Smooth muscle cell (in vitro differentiated cells): ENCODE measurements around the gene ARL16. TPM values are rescaled to one million over a fixed set of nuclear protein-coding genes. Genes with fewer than 3 reads are reported as not detected.

ENCODE experiments used
- DNase-seq: peaks from one replicate; lab custom pipeline; 2025; ENCODE audit not compliant: unreplicated experiment; lab: John Stamatoyannopoulos, UW
- H2AFZ ChIP-seq: fragments of 200-600 bp; sonication (generic); 2 replicates; pipeline ENCODE4 v1.6.0; 2016; ENCODE audit warnings: antibody characterized with exemption, low read depth, mild to moderate bottlenecking
- H3F3A ChIP-seq: fragments of 200-600 bp; sonication (generic); 2 replicates; pipeline ENCODE4 v1.6.0; 2017; ENCODE audit warnings: antibody characterized with exemption, low read depth
- H3K27ac ChIP-seq: fragments of 200-600 bp; sonication (generic); 2 replicates; pipeline ENCODE4 v1.5.1; 2016; ENCODE audit warnings: low read depth, mild to moderate bottlenecking
- H3K27me3 ChIP-seq: fragments of 200-600 bp; sonication (generic); 2 replicates; pipeline ENCODE4 v1.6.1; 2016; ENCODE audit warnings: low read depth, mild to moderate bottlenecking
- H3K36me3 ChIP-seq: fragments of 200-600 bp; sonication (generic); 2 replicates; pipeline ENCODE4 v1.5.1; 2016; ENCODE audit warnings: low read depth
- H3K4me1 ChIP-seq: fragments of 200-600 bp; sonication (generic); 2 replicates; pipeline ENCODE4 v1.5.1; 2016; ENCODE audit warnings: low read depth
- H3K4me2 ChIP-seq: fragments of 200-600 bp; sonication (generic); 2 replicates; pipeline ENCODE4 v1.6.0; 2016; ENCODE audit warnings: mild to moderate bottlenecking
- H3K4me3 ChIP-seq: fragments of 200-600 bp; sonication (generic); 2 replicates; pipeline ENCODE4 v1.5.1; 2016; ENCODE audit warnings: mild to moderate bottlenecking
- H3K79me2 ChIP-seq: fragments of 200-600 bp; sonication (generic); 2 replicates; pipeline ENCODE4 v1.6.0; 2016; ENCODE audit warnings: low read depth, mild to moderate bottlenecking
- H3K9ac ChIP-seq: fragments of 200-600 bp; sonication (generic); 2 replicates; pipeline ENCODE4 v1.6.0; 2016; ENCODE audit warnings: low read depth
- H3K9me3 ChIP-seq: fragments of 200-600 bp; sonication (generic); replicated peaks from 2 replicates; pipeline ENCODE4 v1.5.1; 2016; ENCODE audit warnings: low read depth
- H4K20me1 ChIP-seq: fragments of 200-600 bp; sonication (generic); 2 replicates; pipeline ENCODE4 v1.6.0; 2016; ENCODE audit warnings: low read depth
- WGBS: methylation state at CpG from one replicate; pipeline ENCODE4 v1.1.7; 2016; ENCODE audit warnings: low lambda C conversion rate; 5-methylcytosine and 5-hydroxymethylcytosine counted together
- polyA plus RNA-seq: library from polyadenylated mRNA; unstranded; fragments of >200 nt; fragmentation: Nextera tagmentation; extraction: Ambion mirVana; gene quantifications from 2 replicates; pipeline ENCODE4 v1.2.1, GENCODE V29; 2016
- total RNA-seq: library from RNA; depleted of rRNA; stranded (reverse); fragments of >200 nt; gene quantifications from 2 replicates; pipeline ENCODE4 v1.2.3, GENCODE V29; 2014
- TF ChIP-seq, protein P1 (sequence below): fragments of 200-600 bp; sonication (generic); IDR thresholded peaks from 2 replicates; pipeline ENCODE4 v1.5.1; 2017; ENCODE audit warnings: borderline replicate concordance, mild to moderate bottlenecking, antibody characterized with exemption; ENCODE audit not compliant: insufficient read depth, poor library complexity, severe bottlenecking

The ARL16 gene
- total and polyA plus RNA-seq, 2 experiments from 2014 or later: 22.3 to 62.1 TPM

DNA sequence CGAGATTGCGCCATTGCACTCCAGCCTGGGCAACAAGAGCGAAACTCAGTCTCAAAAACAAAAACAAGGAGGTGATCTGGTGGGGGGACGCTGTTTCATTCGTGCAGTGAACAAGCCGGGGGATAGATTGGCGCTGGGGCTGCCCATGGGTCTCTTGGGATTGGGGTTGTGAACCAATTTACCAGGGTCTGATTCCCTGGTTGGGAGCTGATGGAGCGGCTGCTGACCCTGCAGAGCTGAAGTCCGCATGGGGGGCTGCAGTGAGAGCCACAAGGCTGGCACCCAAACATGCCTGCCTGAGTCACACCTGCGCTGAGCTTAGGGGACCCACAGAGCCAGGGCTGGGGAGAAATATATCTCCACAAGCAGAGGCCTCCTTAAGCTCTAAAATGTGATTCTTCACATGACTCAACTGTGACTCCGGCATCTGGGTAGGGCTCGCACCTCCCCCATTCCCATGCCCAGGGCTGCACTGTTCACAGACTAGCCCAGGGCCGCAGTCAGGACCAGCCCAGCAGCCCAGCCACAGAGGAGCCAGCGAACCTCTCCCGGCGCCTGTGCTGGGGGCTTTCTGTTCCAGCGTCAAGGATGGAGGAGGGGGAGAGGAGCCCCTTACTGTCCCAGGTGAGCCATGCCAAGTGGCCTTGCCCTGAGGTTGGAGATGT lies 41.6 kb downstream of the ARL16 start:
- H3K27me3 ChIP-seq: peaks cover 3% of the 10 kb centered on the region
- H3K9ac ChIP-seq: peak overlapping the region; percentile 22
- TF ChIP-seq, protein P1, sequence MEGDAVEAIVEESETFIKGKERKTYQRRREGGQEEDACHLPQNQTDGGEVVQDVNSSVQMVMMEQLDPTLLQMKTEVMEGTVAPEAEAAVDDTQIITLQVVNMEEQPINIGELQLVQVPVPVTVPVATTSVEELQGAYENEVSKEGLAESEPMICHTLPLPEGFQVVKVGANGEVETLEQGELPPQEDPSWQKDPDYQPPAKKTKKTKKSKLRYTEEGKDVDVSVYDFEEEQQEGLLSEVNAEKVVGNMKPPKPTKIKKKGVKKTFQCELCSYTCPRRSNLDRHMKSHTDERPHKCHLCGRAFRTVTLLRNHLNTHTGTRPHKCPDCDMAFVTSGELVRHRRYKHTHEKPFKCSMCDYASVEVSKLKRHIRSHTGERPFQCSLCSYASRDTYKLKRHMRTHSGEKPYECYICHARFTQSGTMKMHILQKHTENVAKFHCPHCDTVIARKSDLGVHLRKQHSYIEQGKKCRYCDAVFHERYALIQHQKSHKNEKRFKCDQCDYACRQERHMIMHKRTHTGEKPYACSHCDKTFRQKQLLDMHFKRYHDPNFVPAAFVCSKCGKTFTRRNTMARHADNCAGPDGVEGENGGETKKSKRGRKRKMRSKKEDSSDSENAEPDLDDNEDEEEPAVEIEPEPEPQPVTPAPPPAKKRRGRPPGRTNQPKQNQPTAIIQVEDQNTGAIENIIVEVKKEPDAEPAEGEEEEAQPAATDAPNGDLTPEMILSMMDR: no peak
- no peak overlapping the region for H3K4me3 ChIP-seq
- H3F3A ChIP-seq: no peaks in the 10 kb centered on the region
- peak overlapping the region; percentile 77 for H2AFZ ChIP-seq
- peak; percentile 10 for DNase-seq
- H3K9me3 ChIP-seq: no peaks in the 10 kb centered on the region
- no peaks in the 10 kb centered on the region for H3K36me3 ChIP-seq
- H3K4me1 ChIP-seq: peaks cover 7% of the 10 kb centered on the region
- H3K4me2 ChIP-seq: peak overlapping the region; percentile 75
- H3K27ac ChIP-seq: peak overlapping the region; percentile 53
- 63% methylated on average over 17 of the region's 17 CpGs for WGBS
- H4K20me1 ChIP-seq: no peaks in the 10 kb centered on the region
- no peaks in the 10 kb centered on the region for H3K79me2 ChIP-seq

DNA sequence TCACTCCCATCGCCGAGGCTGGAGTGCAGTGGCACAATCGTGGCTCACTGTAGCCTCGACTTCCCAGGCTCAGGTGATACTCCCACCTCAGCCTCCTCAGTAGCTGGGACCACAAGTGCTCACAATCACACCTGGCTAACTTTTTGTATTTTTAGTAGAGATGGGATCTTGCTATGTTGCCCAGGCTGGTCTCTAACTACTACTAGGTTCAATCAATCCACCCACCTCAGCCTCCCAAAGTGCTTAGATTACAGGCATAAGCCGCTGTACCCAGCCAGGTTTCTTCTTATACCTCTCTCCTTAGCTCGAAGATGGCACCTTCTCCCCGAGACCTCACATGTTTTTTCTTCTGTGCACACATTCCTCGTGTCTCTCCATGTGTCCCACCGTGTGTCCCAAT lies 43.6 kb downstream of the ARL16 start:
- Histone ChIP-seq H3K9me3 (no peaks in the 10 kb centered on the region), H3K4me2 (no peak overlapping the region), H3K4me3 (no peak overlapping the region), H2AFZ (no peak overlapping the region), H3K36me3 (no peaks in the 10 kb centered on the region), H3K27me3 (no peaks in the 10 kb centered on the region), H3K9ac (no peak overlapping the region), H3K4me1 (peaks cover 17% of the 10 kb centered on the region), H3K79me2 (peaks cover 17% of the 10 kb centered on the region), H3F3A (peaks cover 4% of the 10 kb centered on the region), H4K20me1 (peaks cover 16% of the 10 kb centered on the region), H3K27ac (no peak overlapping the region)
- WGBS: 96% methylated on average over 9 of the region's 9 CpGs
- TF ChIP-seq, protein P1: no peak
- DNase-seq: no peak

DNA sequence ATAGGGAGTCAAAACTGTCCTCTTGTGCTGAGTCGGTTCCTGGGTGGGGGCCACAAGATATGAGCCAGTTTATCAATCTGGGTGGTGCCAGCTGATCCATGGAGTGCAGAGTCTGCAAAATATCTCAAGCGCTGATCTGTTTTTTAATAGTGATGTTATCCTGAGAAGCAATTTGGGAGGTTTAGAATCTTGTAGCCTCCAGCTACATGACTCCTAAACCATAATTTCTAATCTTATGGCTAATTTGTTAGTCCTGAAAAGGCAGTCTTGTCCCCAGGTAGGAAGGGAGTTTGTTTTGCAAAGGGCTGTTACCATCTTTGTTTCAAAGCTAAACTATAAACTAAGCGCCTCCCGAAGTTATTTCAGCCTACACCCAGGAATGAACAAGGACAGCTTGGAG lies 44.9 kb downstream of the ARL16 start:
- TF ChIP-seq, protein P1: no peak

More for the DNA sequence above, 44.9 kb downstream of the ARL16 start:
- H4K20me1 ChIP-seq: peaks cover 30% of the 10 kb centered on the region
- no peaks in the 10 kb centered on the region for H3K9me3 ChIP-seq
- no peak overlapping the region for H3K27ac ChIP-seq
- WGBS: 82% methylated on average over 4 of the region's 4 CpGs
- H3K36me3 ChIP-seq: no peaks in the 10 kb centered on the region
- peaks cover 30% of the 10 kb centered on the region for H3K79me2 ChIP-seq
- peaks cover 4% of the 10 kb centered on the region for H3F3A ChIP-seq
- H2AFZ ChIP-seq: no peak overlapping the region
- H3K27me3 ChIP-seq: no peaks in the 10 kb centered on the region
- H3K4me3 ChIP-seq: no peak overlapping the region
- peaks cover 17% of the 10 kb centered on the region for H3K4me1 ChIP-seq
- H3K9ac ChIP-seq: no peak overlapping the region
- H3K4me2 ChIP-seq: no peak overlapping the region
- no peak for DNase-seq
